HG03565 (cell line): ENCODE measurements around the gene PACSIN3.
A peak's percentile ranks its signal among the peaks of the same experiment; 100 is the strongest.
"Not testable (repeated sequence)": the region's sequence is repeated elsewhere in the genome, so short reads cannot be mapped to it uniquely, and the experiment has no call there.

Experiments
- ATAC-seq: cut with Tn5 transposase; IDR thresholded peaks from one replicate; pipeline ENCODE4 v1.9.1; 2021; ENCODE audit warnings: mild to moderate bottlenecking, moderate library complexity; ENCODE audit not compliant: unreplicated experiment

The PACSIN3 gene

GRCh38 chr11:47198161-47198560 lies 11.9 kb upstream of the PACSIN3 start:
- ATAC-seq, result not testable (repeated sequence)

GRCh38 chr11:47192111-47192510 lies 5.9 kb upstream of the PACSIN3 start:
- no peak for ATAC-seq

GRCh38 chr11:47191137-47191536 lies 4.9 kb upstream of the PACSIN3 start:
- ATAC-seq, result not testable (repeated sequence)

GRCh38 chr11:47189100-47189834 lies 3.0 kb upstream of the PACSIN3 start:
- ATAC-seq, result no peak

- no peak for ATAC-seq
Observed at GRCh38 chr11:47188259-47188658, 2.0 kb upstream of the PACSIN3 start.

- no peak for ATAC-seq
Observed at GRCh38 chr11:47187723-47188122, 1.5 kb upstream of the PACSIN3 start.

- no peak for ATAC-seq
Observed at GRCh38 chr11:47186700-47187695, 764 bp upstream of the PACSIN3 start.

GRCh38 chr11:47185305-47186075 lies 744 bp downstream of the PACSIN3 start:
- ATAC-seq, result no peak

- ATAC-seq, result no peak
Observed at GRCh38 chr11:47184711-47185304, 1.4 kb downstream of the PACSIN3 start.

GRCh38 chr11:47183969-47184368 lies 2.3 kb downstream of the PACSIN3 start:
- no peak for ATAC-seq

GRCh38 chr11:47183031-47183856 lies 3.0 kb downstream of the PACSIN3 start:
- no peak for ATAC-seq

- ATAC-seq, result no peak
Observed at GRCh38 chr11:47182380-47182779, 3.9 kb downstream of the PACSIN3 start.

GRCh38 chr11:47181271-47181670 lies 5.0 kb downstream of the PACSIN3 start:
- ATAC-seq, result no peak

- ATAC-seq, result no peak
Observed at GRCh38 chr11:47180006-47180787, 6.0 kb downstream of the PACSIN3 start.

- ATAC-seq, result peak; percentile 24
Observed at GRCh38 chr11:47179655-47179991, 6.6 kb downstream of the PACSIN3 start.

- no peak for ATAC-seq
Observed at GRCh38 chr11:47178737-47179654, 7.2 kb downstream of the PACSIN3 start.

GRCh38 chr11:47178316-47178715 lies 7.9 kb downstream of the PACSIN3 start:
- no peak for ATAC-seq

GRCh38 chr11:47177846-47178245 lies 8.4 kb downstream of the PACSIN3 start:
- ATAC-seq, result no peak
